Natural killer cell (primary cell): ENCODE measurements around the gene CBY2. TPM values are rescaled to one million over a fixed set of nuclear protein-coding genes. Genes with fewer than 3 reads are reported as not detected.

Experiments used
- ATAC-seq, 3 donors: fragments of 150-1000 bp in 2 of 3; fragments of 200-7000 bp in 1 of 3; cut with Tn5 transposase; 1 replicate in 1 of 3; 2 replicates in 2 of 3; pipeline ENCODE4 v1.10.0; 2021; ENCODE audit warnings: mild to moderate bottlenecking in 2 of 3, moderate library complexity in 2 of 3
- DNase-seq, 2 donors: peaks; one replicate each; pipeline versions ENCODE4 v3.0.0 to v3.0.0-alpha.2; 2013 to 2021; ENCODE audit warnings: mixed read lengths in 1 of 2
- H3K27ac ChIP-seq: one replicate; pipeline ENCODE4 v1.5.1; 2013; ENCODE audit warnings: mild to moderate bottlenecking, low read length
- H3K27me3 ChIP-seq: one replicate; pipeline ENCODE4 v1.6.1; 2013; ENCODE audit warnings: low read length; ENCODE audit not compliant: control insufficient read depth, insufficient read depth
- H3K36me3 ChIP-seq: one replicate; pipeline ENCODE4 v1.6.1; 2013; ENCODE audit warnings: low read length; ENCODE audit not compliant: control insufficient read depth, insufficient read depth
- H3K4me1 ChIP-seq: one replicate; pipeline ENCODE4 v1.6.1; 2013; ENCODE audit warnings: low read length; ENCODE audit not compliant: control insufficient read depth, insufficient read depth
- H3K4me3 ChIP-seq: one replicate; pipeline ENCODE4 v1.5.1; 2013; ENCODE audit warnings: low read length
- H3K9me3 ChIP-seq: one replicate; pipeline ENCODE4 v1.6.1; 2013; ENCODE audit warnings: low read length; ENCODE audit not compliant: control insufficient read depth, insufficient read depth
- H3K27ac Mint-ChIP-seq, 2 donors: one replicate each; pipeline ENCODE4 v1.8.0; 2022; ENCODE audit warnings: mild to moderate bottlenecking in 2 of 2, mixed read lengths in 2 of 2, moderate library complexity in 1 of 2
- H3K27me3 Mint-ChIP-seq, 2 donors: one replicate each; pipeline ENCODE4 v1.8.0; 2022; ENCODE audit warnings: low read depth in 2 of 2, mixed read lengths in 2 of 2
- H3K36me3 Mint-ChIP-seq: one replicate; pipeline ENCODE4 v1.8.0; 2022; ENCODE audit warnings: mixed read lengths
- H3K4me1 Mint-ChIP-seq, 2 donors: one replicate each; pipeline ENCODE4 v1.8.0; 2022; ENCODE audit warnings: mixed read lengths in 2 of 2
- H3K4me3 Mint-ChIP-seq: one replicate; pipeline ENCODE4 v1.8.0; 2022; ENCODE audit warnings: mild to moderate bottlenecking, moderate library complexity, mixed read lengths
- H3K9me3 Mint-ChIP-seq, 2 donors: one replicate each; pipeline ENCODE4 v1.8.0; 2022; ENCODE audit warnings: mixed read lengths in 2 of 2
- WGBS: methylation state at CpG from one replicate; pipeline ENCODE4 v1.1.7; 2013; ENCODE audit warnings: missing lambda C conversion rate; ENCODE audit not compliant: insufficient coverage; 5-methylcytosine and 5-hydroxymethylcytosine counted together
- intact Hi-C: fragments of 100-400 bp; cut with micrococcal nuclease; formaldehyde crosslinking; loops from one replicate; pipeline ENCODE4 v1.14.2; 2022
- total RNA-seq, 4 donors: library from RNA; stranded (reverse); fragments of 120-200 nt in 1 of 4; gene quantifications; one replicate each; pipeline versions ENCODE4 v1.2.3 to v1.2.4, GENCODE V29; 2013 to 2022
- TF ChIP-seq, protein P1 (sequence below): fragments of 200-600 bp; IDR thresholded peaks from one replicate; pipeline ENCODE4 v1.8.0; 2022; ENCODE audit warnings: antibody characterized with exemption

CBY2 gene
- total RNA-seq, 3 donors from 2014 or later (not counting 1 experiment from before 2014, with no cell fraction given), result not detected

DNA sequence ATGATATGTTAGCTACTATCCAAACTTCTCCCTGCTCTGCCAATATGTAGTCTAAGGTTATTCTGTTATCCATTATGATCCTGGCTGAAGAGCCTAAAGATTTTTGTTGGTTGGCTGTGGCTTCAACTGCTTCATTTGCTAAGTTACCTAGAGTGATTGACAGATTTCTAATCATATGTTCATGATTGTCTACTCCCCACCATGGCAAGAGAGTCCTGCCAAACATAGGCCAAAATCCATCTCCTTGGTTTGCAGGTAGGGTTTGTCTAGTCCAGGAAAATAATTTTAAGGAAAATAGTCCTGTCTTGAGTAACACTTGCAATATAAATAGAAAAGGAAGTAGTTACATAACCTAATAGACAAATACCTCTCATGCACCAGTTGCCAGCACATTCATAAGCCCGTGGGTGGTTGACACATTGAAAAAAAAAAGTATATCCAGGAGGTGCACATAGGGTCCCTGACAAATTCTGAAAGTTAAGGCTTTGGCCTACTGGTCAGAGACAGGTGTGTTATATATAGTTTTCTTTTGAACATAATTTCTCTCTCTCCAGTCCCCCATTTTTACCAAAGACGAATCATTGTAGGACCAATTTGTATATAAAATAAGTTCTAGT, 5.4 kb upstream of the CBY2 start:
- Histone ChIP-seq H3K4me1 (no peaks in the 10 kb centered on the region), H3K4me3 (no peak overlapping the region), H3K27me3 (no peaks in the 10 kb centered on the region), H3K27ac (no peak overlapping the region), H3K36me3 (no peaks in the 10 kb centered on the region), H3K9me3 (no peaks in the 10 kb centered on the region)
- no peak for ATAC-seq
- no peak for DNase-seq
- no peaks in the 10 kb centered on the region for H3K4me1 Mint-ChIP-seq
- no peak overlapping the region for H3K27ac Mint-ChIP-seq
- H3K36me3 Mint-ChIP-seq, result no peaks in the 10 kb centered on the region
- H3K27me3 Mint-ChIP-seq, result peaks cover 4 to 14% of the 10 kb centered on the region in 2 donors
- H3K9me3 Mint-ChIP-seq, result no peaks in the 10 kb centered on the region
- TF ChIP-seq, protein P1, sequence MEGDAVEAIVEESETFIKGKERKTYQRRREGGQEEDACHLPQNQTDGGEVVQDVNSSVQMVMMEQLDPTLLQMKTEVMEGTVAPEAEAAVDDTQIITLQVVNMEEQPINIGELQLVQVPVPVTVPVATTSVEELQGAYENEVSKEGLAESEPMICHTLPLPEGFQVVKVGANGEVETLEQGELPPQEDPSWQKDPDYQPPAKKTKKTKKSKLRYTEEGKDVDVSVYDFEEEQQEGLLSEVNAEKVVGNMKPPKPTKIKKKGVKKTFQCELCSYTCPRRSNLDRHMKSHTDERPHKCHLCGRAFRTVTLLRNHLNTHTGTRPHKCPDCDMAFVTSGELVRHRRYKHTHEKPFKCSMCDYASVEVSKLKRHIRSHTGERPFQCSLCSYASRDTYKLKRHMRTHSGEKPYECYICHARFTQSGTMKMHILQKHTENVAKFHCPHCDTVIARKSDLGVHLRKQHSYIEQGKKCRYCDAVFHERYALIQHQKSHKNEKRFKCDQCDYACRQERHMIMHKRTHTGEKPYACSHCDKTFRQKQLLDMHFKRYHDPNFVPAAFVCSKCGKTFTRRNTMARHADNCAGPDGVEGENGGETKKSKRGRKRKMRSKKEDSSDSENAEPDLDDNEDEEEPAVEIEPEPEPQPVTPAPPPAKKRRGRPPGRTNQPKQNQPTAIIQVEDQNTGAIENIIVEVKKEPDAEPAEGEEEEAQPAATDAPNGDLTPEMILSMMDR, result no peak
- H3K4me3 Mint-ChIP-seq, result no peak overlapping the region
- no CpG with 5 or more reads among the region's 2 CpGs for WGBS
- intact Hi-C loops, result no loop called here

DNA sequence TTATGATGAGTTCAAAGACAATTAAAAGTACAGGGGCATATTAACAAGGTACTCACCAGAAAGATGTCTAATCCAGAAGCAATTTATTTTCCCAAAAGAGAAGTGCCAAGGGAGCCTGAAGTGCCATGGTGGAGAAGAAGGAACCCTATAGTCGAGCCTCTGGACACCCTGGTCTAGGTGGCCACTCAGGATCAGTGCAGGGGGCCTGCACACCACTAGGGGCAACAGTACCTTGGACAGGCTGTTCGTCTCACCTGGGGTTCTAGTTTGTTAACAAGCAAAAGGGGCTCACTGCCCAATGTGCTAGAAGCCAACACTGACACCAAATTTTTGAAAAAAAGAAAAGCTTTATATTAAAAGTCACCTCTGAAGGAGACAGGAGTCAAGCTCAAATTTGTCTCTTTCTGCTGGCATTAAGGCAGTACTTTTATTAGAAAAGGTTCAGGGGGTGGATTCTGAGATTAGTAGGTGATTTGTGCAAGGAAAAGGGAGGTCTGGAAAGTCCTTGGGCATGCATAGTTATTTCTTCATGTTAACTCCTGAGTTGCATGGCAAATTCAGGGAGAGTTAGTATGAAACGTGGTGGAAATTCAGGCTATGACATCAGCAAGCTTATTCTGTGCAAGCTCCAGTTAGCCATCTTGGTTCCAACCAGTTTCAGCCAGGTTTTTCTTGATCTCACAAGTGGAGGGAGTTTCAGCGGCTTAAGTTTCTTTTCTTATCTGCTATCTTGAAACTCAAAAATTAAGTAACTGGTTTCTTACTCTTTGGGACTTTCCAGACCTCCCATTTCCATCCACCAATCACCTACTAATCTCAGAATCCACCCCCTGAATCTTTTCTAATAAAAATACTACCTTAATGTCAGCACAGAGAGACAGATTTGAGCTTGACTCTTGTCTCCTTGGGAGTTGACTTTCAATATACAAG, 884 bp upstream of the CBY2 start:
- Histone ChIP-seq H3K9me3 (no peaks in the 10 kb centered on the region), H3K4me1 (no peaks in the 10 kb centered on the region), H3K4me3 (no peak overlapping the region), H3K27ac (no peak overlapping the region), H3K36me3 (no peaks in the 10 kb centered on the region), H3K27me3 (no peaks in the 10 kb centered on the region)
- DNase-seq (no peak), ATAC-seq (no peak)
- WGBS, result 65% methylated on average over 4 of the region's 4 CpGs
- Mint-ChIP-seq H3K4me3 (no peak overlapping the region), H3K9me3 (no peaks in the 10 kb centered on the region), H3K4me1 (no peaks in the 10 kb centered on the region), H3K27ac (no peak overlapping the region), H3K27me3 (peaks cover 21 to 43% of the 10 kb centered on the region in 2 donors), H3K36me3 (no peaks in the 10 kb centered on the region)
- TF ChIP-seq, protein P1, result no peak
- intact Hi-C loops, result no loop called here

DNA sequence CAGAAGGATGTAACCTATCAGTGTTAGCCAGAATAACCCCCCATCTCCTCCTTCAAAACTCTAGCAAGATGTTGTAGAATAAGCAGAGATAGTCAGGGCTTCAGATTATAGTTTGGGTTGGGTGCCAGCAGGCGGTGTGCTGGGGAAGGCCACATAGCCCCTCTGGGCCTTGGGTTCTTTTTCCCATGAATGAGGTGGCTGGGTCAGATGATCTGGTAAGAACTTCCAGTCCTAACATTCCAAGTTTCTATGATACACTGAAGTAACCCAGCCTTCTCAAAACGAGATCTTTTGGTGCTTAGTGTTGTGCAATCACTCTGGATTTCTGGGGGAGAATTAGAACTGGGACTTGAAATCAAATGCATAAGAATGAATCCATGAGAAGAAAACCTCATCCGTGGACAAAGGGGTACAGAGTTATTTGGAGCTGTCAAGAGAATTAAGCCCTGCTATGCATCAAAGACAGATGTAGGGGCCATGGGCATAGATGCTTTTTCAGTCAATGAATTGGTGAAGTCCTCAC, 810 bp downstream of the CBY2 start:
- ATAC-seq, result no peak

More for the DNA sequence above, 810 bp downstream of the CBY2 start:
- Mint-ChIP-seq H3K4me3 (no peak overlapping the region), H3K36me3 (no peaks in the 10 kb centered on the region), H3K4me1 (no peaks in the 10 kb centered on the region), H3K27ac (no peak overlapping the region), H3K27me3 (peaks cover 21 to 43% of the 10 kb centered on the region in 2 donors), H3K9me3 (no peaks in the 10 kb centered on the region)
- no peak for DNase-seq
- Histone ChIP-seq H3K4me3 (no peak overlapping the region), H3K36me3 (no peaks in the 10 kb centered on the region), H3K4me1 (no peaks in the 10 kb centered on the region), H3K27me3 (no peaks in the 10 kb centered on the region), H3K9me3 (no peaks in the 10 kb centered on the region), H3K27ac (no peak overlapping the region)
- TF ChIP-seq, protein P1, result no peak
- 79% methylated on average over 3 of the region's 3 CpGs for whole genome bisulfite sequencing
- intact Hi-C loops, result no loop called here
